Ecto neural progenitor cell (in vitro differentiated cells): ENCODE results near the gene ODR4.
"Not testable (repeated sequence)": the region's sequence is repeated elsewhere in the genome, so short reads cannot be mapped to it uniquely, and the experiment has no call there.

Experiments used
- DNase-seq: peaks from one replicate; pipeline ENCODE4 v3.0.0-alpha.2; 2018; ENCODE audit warnings: low spot score

The ODR4 gene

DNA sequence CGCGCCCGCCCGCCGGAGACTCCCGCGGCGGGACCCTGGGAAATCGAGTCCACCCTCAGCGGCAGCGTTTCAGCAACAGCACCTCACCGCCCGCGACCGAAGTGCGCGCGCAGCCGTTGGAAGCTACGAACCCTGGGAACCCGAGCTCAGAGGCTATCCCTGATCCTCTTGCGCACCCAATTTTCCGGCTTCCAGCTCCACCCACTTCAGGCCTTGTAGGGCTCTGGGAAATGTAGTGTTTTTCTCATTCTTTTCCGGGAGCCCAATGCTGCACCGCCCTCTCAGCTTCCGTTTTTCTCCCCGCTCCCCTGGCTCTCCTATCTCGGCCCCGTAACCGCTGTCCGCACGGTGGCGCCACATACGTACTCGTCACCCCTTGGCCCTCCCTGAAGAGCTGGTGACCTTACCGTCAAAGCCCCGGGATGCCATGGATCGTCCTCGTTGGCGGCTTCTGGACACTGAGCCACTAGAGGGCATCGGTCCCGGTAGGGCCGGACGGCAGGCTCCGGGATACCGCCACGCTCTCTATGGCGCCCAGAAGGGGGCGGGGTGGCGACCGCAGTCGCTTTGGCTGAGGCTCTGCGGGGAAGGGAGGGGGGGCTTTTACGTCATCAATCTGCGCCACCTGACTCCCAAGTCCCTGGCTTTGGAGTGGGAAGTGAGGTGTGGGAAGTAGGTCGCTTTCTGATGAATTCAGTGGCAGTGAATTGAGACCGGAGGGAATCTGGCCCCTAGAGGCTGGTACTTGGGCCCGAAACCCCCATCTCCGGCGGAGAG is at the start of gene ODR4, which contains the start of gene TPR:
Gene ODR4 (plus strand): TSS at position 687 of the 777 bp plus-strand sequence. CDS start 3,948 bp downstream, outside the sequence.
Gene TPR (minus strand): TSS at position 102 of the 777 bp plus-strand sequence. CDS start 225 bp downstream, outside the sequence.
- peak; percentile 98 for DNase-seq

DNA sequence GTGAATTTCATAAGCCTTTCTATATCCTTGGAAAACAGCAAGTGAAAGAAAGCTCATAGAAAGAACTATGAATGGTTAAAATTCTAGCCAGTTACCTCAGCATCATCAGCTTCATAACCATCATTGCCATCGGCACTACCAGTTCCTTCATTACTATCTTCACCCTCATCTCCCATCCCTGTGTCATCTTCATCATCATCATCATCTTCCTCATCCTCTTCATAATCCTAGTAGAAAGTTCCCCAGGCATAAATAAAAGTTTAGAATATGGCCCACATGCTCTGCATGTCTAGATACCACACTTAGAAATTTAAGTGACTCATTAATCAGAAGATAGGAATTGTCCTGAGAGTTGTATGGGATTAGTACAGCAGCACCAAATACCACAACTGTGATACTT is 49.6 kb upstream of the ODR4 start:
- no peak for DNase-seq

DNA sequence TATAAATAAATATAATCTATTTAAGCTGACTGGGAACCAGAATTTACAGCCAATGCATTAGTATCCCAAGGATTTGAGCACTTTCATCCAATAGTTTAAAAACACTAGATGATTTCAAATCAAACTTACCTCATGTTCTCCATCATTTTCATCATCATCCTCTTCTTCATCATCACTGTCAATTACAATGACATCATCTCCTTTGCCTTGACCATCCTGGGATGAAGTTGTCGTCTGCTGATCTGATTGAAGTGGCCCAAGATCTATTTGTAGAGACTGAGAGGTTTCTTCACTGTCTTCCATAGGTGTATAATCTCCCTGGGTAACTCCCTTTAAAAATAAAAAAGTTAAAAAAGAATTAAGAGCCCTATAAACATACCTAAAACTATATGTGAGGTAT is 48.3 kb upstream of the ODR4 start:
- no peak for DNase-seq

DNA sequence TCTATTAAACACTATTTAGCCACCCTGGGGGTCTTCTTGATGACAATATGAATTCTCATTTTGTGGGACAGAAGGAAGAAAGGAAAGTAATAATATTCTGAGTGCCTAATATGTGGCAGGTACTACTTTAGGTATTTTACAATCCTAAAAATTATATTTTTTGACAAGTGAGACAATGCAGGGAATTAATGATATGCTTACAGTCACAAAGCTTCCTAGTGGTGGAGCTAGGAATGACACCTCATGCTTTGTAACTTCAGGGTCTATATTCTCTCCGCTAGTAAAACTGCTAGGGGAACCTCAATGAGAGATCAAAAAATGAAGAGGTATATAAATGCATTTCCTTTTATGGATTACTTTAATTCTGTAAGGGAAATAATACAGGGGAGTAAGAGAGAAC is 44.9 kb upstream of the ODR4 start:
- no peak for DNase-seq

DNA sequence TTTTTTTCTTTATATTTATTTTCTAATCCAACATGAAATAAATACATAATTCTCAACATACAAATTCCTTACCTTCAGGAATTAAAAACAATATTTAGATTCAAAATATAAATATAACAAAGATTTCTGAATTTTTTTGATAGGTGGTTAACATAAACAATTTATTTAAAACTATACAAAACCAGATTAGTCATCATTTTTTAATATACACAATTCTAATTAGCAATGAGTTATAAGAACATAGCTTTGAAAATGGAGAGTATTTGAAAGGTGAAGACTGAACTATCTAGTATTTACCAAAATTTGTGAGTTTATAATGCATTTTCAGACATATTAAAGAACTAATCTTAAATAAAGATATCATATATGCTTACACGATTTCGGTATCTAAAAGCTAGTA is 38.1 kb upstream of the ODR4 start:
- no peak for DNase-seq

DNA sequence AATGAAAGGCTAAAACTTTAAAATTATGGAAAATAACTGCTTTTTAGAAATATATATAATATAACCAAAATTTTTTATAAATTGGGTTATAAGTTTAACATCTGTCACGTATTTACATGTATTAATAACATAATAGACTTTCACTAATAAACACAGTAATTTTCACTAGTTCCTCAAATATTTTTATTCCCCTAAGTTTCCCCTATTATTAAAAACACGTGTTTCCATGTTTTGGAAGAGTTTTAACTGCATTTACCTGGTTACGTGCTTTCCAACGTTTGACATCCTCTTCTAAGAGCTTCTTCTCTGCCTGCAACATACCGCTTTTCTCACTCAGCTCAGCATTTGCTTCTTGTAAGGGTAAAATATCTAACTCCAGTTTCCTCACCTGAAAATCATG is 34.9 kb upstream of the ODR4 start:
- DNase-seq = no peak

DNA sequence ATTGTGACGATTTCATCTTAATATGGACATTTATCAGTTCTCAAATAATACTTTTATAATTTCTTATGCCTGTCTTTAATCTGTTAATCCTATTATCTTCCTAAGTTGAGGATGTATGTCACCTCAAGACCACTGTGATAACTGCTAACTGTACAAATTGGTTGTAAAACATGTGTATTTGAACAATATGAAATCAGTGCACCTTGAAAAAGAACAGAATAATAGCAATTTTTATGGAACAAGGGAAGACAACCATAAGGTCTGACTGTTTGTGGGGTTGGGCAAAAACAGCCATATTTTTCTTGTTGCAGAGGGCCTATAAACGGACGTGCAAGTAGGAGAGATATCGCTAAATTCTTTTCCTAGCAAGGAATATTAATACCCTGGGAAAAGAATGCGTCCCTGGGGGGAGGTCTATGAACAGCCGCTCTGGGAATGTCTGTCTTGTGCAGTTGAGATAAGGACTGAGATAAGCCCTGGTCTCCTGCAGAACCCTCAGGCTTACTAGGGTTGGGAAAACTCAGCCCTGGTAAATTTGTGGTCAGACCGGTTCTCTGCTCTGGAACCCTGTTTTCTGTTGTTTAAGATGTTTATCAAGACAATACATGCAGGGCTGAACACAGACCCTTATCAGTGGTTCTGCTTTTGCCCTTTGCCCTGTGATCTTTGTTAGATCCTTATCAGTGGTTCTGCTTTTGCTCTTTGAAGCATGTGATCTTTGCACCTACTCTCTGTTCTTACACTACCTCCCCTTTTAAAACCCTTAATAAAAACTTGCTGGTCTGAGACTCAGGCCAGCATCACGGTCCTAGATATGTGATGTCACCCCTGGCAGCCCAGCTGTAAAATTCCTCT is 27.6 kb upstream of the ODR4 start:
- DNase-seq = not testable (repeated sequence)

DNA sequence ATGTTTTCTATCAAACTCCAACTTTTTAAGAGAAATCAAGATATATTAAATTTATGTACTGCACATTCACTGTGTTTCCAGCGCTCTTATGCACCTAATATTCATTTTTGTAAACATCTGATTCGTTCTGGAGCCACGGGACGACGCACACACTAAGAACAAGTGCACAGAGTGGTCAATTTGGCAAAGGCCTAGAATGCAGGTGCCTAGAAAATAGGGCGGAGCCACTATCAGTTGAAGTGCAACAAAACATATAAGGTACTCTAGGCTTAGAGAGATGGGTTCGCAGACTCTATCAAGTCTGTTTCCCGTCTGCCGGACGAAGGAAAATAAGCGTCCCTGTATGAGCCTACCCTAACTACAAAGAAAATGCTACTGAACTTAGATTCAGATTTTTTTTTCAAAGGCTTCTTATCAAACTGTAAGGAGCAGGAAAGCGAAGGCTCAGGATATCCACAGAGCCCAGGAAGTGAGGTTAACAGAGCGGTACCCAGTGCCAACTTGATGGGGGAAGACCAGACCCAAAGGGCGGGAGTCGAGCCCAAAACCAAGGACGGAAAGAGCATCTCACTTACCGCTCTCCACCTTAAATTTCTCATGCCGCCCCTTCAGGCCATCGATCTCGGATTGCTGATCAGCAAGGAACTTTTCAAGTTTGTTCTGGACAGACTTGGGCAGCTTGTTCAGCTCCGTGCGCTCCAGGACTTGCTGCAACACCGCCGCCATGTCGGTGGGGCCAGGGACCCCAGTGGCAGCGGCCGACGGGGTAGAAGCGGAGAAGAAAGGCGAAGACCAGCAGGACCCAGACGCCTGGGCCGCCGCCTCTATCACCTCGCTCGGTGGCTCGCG is 1.1 kb upstream of the ODR4 start:
- no peak for DNase-seq

DNA sequence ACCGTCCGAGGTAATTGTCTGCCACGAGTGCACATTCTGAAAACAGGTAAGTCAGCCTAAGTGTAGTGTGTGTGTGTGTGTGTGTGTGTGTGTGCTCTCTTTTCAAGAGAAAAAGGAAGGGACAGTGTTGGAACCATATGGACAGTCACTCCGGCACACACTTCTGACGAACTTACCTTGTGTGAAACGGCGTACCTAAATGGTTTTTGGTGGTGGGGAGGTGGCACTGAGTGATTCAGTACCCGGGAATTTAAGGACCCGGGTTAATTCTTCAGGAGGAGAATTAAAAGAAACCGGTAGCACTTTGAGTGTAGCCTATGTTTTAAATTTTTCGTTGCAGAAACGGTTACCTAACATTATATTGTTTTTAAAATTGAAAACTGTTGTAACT is 286 bp downstream of the ODR4 start:
- no peak for DNase-seq

DNA sequence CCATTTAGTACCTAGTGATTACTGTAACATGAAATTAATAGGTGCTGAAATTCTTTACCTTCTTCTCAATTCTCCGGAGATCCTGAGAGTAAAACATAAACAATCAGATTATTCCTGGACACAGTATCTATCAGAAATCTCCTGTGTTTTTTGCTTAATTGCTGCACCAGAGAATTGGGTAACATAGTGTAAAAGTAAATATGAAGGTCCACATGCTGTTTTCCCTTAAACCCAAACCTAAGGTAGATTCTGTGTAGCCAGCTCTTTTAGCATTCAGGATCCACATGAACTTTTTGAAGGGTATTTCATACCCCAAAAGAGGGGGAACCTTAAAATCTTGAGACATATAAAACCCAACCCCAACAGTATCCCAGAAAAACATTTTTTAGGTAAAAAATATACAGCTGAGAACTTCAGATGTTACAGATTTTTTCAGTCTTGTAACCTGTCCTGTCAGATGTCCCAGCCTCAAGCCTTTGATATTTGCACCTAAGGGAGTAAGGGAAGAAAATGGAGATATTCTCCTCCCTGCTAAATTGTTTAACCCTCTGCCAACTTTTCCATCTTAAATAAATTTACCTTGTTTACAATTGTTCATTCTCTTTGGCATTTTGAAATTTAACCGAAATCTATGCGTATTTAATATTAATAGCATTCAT is 11.2 kb downstream of the ODR4 start:
- no peak for DNase-seq

DNA sequence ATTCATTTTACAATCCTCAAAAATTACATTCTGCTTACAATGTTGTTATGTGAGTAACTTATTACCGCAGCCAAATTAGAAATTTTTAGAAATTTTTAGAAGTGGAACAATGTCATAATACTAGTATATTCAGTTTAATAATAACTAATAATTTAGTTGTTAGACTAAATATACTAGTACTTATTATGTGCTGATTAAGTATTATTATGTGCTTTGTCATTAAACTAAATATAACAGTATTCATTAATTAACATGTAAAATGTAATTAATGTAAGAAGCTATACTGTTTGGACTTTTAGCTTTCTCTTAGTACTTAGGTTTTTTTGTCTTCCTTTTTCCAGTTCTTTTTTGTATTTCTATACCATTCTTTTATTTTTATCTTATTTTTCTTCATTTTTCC is 15.3 kb downstream of the ODR4 start:
- no peak for DNase-seq

DNA sequence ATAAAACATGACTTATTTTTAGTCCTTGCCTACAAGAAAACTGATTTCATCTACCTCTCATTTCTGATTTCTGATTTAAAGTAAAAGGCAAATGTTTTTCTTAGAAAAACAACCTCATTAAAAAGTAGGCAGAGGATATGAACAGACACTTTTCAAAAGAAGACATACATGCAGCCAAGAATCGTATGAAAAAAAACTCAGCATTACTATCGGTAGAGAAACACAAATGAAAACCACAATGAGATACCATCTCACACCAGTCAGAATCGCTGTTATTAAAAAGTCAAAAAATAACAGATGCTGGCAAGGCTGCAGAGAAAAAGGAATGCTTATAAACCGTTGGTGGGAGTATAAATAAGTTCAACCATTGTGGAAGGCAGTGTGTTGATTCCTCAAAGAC is 16.2 kb downstream of the ODR4 start:
- no peak for DNase-seq

DNA sequence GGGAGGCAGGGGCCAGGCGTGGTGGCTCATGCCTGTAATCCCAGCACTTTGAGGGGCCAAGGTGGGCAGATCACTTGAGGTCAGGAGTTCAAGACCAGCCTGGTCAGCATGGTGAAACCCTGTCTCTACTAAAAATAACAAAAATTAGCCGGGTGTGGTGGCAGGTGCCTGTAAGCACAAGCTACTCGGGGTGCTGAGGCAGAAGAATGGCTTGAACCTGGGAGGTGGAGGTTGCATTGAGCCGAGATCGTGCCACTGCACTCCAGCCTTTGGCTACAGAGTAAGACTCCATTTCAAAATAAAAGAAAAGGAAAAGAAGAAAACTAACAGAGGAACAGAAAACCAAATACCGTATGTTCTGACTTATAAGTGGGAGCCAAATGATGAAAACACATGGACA is 17.1 kb downstream of the ODR4 start:
- not testable (repeated sequence) for DNase-seq

DNA sequence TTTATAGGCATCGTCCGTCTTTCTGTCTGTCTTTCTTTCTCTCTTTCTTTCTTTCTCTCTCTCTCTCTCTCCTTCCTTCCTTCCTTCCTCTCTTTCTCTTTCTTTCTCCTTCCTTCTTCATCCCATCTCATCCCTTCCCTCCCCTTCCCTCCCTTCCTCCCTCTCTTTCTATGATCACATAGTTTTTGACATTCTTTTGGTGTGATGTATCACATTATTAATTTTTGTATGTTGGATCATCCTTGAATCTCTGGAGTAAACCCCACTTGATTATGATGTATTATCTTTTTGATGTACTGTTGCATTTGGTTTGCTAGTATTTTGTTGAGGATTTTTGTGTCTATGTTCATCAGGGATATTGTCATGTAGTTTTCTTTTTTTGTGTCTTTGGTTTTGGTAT is 25.8 kb downstream of the ODR4 start:
- DNase-seq = not testable (repeated sequence)

DNA sequence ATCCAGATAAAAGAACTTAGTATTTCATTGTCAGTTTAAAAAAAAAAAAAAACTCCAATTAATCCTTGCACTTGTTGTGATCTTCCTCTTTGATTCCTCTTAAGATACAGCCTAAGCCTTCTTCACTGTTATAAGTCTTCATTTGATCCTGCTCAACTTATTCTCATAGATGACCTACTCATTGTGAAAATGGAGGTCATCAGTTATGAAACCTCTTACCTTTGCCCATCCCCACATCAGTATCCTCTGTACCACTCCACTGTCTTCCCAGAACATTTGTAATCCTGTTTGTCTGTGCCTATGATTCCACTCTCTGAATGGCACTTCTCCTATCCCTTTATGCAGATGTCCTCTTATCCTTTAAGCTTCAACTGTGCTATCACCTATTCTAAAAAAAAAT is 28.0 kb downstream of the ODR4 start:
- DNase-seq = no peak

DNA sequence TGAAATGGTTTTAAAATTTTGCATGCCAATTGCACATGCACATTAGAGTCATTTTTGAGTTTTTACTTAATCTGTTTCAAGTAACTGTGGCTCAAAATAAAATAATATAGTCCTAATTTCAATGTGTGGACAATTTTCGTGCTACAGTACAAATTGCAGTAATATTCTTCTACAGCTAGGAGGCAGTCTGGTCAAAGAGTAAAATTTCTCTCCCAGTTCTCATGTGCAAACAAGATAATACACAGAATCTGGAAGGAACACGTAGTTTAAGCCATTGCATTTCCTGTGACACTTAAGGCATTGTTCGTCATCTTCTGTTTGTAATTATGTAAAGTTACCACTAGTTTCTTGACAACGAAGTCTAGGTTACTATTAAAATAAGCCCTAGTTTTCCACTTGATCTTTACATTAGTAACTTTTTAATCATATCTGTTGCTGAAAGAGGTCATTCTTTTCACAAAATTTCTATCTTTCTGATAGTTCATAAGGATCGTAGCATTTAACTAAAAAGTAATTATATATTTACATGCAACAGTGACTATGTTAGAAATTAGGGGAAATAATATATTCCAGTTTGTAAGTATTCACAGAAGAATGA is 28.9 kb downstream of the ODR4 start:
- no peak for DNase-seq

DNA sequence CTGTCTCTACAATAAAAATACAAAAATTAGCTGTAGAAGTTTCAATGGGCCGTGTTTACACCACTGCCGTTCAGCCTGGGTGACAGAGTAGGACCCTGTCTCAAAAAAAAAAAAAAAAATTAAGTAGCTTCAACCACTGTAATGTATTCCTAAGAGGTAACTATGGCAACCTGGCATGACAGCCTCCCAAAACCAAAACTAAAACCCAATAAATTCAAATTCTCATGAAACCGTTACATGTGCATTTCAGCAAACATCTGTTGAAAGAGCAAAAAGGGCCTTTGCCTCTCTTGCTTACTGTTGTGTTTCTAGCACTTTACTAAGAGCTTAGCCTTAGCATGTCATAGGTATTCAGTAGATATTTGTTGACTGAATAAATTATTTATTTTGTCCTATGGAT is 33.5 kb downstream of the ODR4 start:
- no peak for DNase-seq

DNA sequence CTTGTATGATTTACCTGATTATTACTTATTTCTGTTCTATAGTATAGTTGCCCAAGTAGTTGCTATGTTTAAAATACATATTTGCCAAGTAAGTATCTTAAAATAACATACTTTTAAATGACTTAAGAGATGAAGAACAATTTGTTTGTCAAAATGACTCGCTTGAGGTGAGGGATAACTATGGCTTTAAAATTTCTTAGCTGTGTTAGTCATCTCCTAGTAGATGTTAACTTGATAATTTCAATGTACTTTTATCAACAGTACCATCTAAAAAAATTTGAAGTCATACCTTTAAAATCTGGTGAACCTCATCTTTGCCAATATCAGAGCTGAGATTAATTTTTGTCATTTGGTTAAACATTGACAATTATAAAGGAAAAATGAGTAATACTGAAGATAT is 37.7 kb downstream of the ODR4 start:
- no peak for DNase-seq

DNA sequence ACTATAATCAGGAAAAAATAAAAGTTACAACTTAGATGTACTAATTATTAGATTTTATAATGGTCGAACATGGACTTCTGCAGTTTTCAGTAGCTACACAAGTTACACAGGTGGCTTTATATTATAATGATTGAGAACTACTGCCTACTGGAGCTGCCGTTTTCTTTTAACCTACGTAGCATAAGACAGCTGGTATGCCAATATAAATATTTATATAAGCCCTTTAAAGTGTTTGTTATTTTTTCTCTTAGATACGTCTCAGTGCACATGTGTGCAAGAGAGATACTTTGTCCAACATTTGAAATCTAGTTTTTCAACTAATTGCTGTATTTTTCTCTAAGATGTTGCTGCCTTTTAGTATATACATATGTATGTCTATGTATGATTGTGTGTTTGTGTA is 42.9 kb downstream of the ODR4 start:
- no peak for DNase-seq

DNA sequence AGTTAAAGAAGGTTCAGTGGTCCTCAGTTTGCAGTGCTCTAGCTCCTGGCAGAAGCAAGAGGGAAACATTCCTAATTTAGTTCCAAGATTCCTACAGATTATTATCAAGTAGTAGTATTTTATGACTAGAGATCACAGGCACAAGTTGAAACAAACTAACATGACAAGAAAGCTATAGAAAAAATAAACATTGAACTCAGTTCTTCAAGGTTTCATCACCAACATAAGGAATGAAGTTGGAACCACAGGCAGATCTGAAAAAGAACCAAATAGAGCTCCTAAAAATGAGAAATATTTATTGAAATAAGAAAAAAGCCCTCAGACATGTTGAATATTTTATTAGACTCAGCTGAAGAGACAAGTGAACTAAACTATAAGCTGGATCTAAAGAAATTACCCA is 44.7 kb downstream of the ODR4 start:
- no peak for DNase-seq

DNA sequence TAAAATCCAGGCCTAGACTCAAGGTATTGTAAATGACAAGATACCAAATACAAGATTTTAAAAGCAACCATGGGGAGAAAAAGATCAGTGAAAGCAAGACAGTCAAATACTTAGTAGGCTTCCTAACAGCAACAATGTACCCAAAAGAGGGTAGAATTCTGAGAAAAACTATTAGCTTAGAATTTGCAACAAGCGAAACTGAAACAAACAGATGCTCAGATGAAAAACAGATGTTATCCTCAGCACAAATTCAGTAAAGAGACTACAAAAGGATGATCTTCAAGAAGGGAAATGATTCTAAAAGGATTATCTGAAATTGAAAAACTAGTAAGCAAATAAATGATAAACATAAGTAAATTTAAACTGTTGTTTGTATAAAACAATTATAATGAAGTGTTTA is 45.3 kb downstream of the ODR4 start:
- no peak for DNase-seq
